ENCODE data around the gene RNF125. TPM values are rescaled to one million over a fixed set of nuclear protein-coding genes. Genes with fewer than 3 reads are reported as not detected.

Gene RNF125
- total and polyA plus RNA-seq, 11 donors: 1.1 to 12.5 (median 3.3) TPM

- H3K9me3 ChIP-seq: peaks cover 0 to 8% (median 0%) of the 10 kb centered on the region in 12 donors
- no peaks in the 10 kb centered on the region for H3K27me3 ChIP-seq
- DNase-seq (no peak), ATAC-seq (no peak)
- intact Hi-C loops (cut with DNase I): loop anchor here in 1 of 10 donors (5.0 kb wide), 1 partner anchor 36 kb away; the partner anchor contains the start of gene RNF125
- H3K4me3 ChIP-seq: no peak overlapping the region
- H3K36me3 ChIP-seq: no peaks in the 10 kb centered on the region
- TF ChIP-seq POLR2A (IDR thresholded peaks at IDR 0.05): no peak
- TF ChIP-seq CTCF (IDR thresholded peaks at IDR 0.05): no peak
- H3K27ac ChIP-seq: no peak overlapping the region
- H3K4me1 ChIP-seq: peaks cover 0 to 18% (median 7%) of the 10 kb centered on the region in 12 donors
Observed at GRCh38 chr18:31980863-31981262, 37.8 kb upstream of the RNF125 start.

DNA sequence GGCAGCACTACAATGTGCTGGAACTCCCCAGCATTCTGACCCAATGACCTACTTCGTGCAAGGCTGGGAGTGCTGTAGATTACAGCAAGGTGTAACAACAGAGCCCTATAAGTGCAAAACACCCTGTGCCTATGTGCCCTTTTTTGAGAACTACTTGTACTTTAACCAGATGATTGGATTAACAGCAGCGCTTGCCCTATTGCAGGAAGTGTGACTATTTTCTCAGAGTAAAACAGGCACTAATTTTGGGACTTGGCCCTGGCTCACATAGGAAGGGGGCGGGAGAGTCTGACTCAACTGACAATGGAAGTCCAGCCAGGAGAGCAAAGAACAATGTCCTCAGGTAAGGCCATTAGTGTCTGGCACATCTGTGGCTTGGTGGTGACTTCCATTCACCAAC is 35.6 kb upstream of the RNF125 start:
- 38 to 66% (median 46%) methylated on average over 3 of the region's 3 CpGs for WGBS, 4 donors
- ATAC-seq (peak; percentile 86 to 89 (median 88)), DNase-seq (peak in 3 of 5 donors; percentile 19 to 49 (median 39))
- H3K9me3 ChIP-seq: peaks cover 0 to 8% (median 0%) of the 10 kb centered on the region in 12 donors
- H3K4me1 ChIP-seq: peaks cover 0 to 18% (median 9%) of the 10 kb centered on the region in 12 donors
- intact Hi-C loops (cut with DNase I): loop anchor here in 1 of 10 donors (5.0 kb wide), 1 partner anchor 34 kb away; the partner anchor contains the start of gene RNF125
- TF ChIP-seq POLR2A (IDR thresholded peaks at IDR 0.05) (no peak), CTCF (IDR thresholded peaks at IDR 0.05) (no peak)
- peak overlapping the region in 10 of 12 donors; percentile 1 to 70 (median 32) for H3K27ac ChIP-seq
- no peak overlapping the region for H3K4me3 ChIP-seq
- H3K36me3 ChIP-seq: no peaks in the 10 kb centered on the region
- no peaks in the 10 kb centered on the region for H3K27me3 ChIP-seq

GRCh38 chr18:31983976-31984375 is 34.6 kb upstream of the RNF125 start:
- DNase-seq: no peak
- H3K4me1 ChIP-seq: peaks cover 0 to 18% (median 9%) of the 10 kb centered on the region in 12 donors
- intact Hi-C loops (cut with DNase I): loop anchor here in 2 of 10 donors (2.0 to 5.0 kb wide), 2 partner anchors 33 to 101 kb away; partner anchors contain the start of gene RNF125 (in 1 of the 2)
- WGBS, 4 donors: 63 to 74% (median 70%) methylated on average over 5 of the region's 5 CpGs
- no peaks in the 10 kb centered on the region for H3K9me3 ChIP-seq
- no peaks in the 10 kb centered on the region for H3K27me3 ChIP-seq
- H3K4me3 ChIP-seq: no peak overlapping the region
- ATAC-seq: no peak
- peak overlapping the region in 2 of 12 donors; percentile 47 to 70 for H3K27ac ChIP-seq
- no peaks in the 10 kb centered on the region for H3K36me3 ChIP-seq
- TF ChIP-seq POLR2A (IDR thresholded peaks at IDR 0.05): no peak
- TF ChIP-seq CTCF (IDR thresholded peaks at IDR 0.05): no peak

GRCh38 chr18:31990823-31991222 is 27.8 kb upstream of the RNF125 start:
- intact Hi-C loops (cut with DNase I): no loop called here
- ATAC-seq (no peak), DNase-seq (no peak)
- no peaks in the 10 kb centered on the region for H3K27me3 ChIP-seq
- H3K4me1 ChIP-seq: peaks cover 0 to 17% (median 5%) of the 10 kb centered on the region in 12 donors
- H3K36me3 ChIP-seq: no peaks in the 10 kb centered on the region
- H3K27ac ChIP-seq: no peak overlapping the region
- H3K4me3 ChIP-seq: no peak overlapping the region
- TF ChIP-seq POLR2A (IDR thresholded peaks at IDR 0.05) (no peak), CTCF (IDR thresholded peaks at IDR 0.05) (no peak)
- no peaks in the 10 kb centered on the region for H3K9me3 ChIP-seq
- 71 to 88% (median 83%) methylated on average over 2 of the region's 2 CpGs for WGBS, 4 donors
